ENCODE results near the gene CISTR.
"Not testable (repeated sequence)": the region's sequence is repeated elsewhere in the genome, so short reads cannot be mapped to it uniquely, and the experiment has no call there.

Gene CISTR

GRCh38 chr12:53751336-53752191 is at the start of gene CISTR:
TSS of gene CISTR (minus strand) at chr12:53751979.
- no peak for DNase-seq

GRCh38 chr12:53798575-53798974 is 46.8 kb upstream of the CISTR start:
- DNase-seq, result no peak

DNA sequence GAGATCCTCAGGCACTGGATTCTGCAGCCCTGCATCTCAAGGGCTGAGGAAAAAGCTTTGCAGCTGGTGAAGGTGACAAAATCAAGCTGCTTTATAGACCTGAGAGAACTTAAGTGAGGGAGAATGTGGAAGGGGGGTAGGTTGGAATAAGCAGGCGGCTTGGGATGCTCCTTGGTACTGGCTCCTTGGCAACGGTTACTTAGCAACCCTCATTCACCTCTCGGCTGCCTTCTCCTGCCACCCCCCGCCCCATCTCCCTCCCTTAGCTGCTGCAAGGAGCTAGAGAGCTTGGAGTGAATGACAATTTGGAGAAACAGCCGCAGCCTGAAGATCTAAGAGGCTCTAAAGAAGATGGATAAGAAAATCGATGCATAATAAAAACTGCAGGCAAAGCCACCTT is 44.1 kb upstream of the CISTR start:
- DNase-seq, result no peak

DNA sequence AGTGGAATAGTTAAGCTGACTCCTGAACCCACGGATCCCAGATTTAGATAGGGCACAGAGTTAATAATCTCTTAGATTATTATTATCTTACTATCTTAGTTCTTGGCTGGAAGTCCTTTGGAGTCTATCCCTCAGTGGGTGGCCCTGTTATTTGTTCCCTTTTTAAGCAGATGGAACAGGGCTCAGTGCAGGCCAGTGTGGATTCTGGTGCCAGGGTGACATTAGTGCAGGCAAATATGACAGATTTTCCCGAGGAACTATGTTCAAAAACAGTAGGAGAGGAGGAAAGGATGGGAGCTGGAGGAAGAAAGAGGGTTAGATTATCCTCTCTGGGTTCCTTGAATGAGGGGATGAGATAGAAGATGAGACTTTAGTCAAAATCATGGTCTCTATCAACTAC is 41.4 kb upstream of the CISTR start:
- no peak for DNase-seq

GRCh38 chr12:53791735-53792326 is 40.1 kb upstream of the CISTR start:
- no peak for DNase-seq

DNA sequence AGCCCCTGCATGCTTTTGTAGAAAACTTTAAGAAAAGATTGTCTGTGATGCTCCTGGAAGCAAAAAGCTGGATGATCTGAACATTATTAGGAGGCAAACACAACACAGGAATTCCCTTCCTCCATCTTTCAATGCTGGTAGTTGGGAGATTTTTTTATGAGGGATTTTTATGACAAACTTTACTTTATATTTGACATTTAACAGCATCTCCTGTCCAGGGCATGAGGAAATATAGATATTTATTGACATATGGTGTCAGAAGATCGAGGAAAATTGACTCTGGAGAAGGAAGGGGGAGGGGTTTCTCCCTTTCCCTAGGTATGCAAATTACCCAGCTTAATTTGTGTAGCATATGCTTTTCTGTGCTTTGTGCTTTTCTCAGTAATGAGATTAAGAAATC is 37.8 kb upstream of the CISTR start:
- DNase-seq, result no peak

DNA sequence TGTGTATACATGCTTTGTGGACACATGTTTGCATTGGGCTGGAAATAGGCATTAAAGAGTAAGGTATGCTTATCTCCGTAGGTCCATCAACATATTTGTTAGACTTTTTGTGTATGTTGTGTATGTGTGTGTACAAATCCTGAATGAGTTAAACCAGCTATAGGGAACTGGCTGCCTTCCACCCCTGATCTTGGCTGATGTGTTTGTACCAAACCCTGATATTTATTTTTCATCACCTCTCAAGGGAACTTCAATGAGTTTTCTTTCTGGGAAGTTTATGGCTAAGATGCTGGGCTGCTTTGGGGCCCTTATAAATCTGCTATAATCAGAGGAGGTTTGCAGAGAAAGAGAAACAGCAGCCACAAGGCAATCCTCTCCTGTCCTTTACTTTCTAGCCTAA is 37.1 kb upstream of the CISTR start:
- no peak for DNase-seq

GRCh38 chr12:53786411-53786810 is 34.6 kb upstream of the CISTR start:
- no peak for DNase-seq

GRCh38 chr12:53785161-53785560 is 33.4 kb upstream of the CISTR start:
- no peak for DNase-seq

DNA sequence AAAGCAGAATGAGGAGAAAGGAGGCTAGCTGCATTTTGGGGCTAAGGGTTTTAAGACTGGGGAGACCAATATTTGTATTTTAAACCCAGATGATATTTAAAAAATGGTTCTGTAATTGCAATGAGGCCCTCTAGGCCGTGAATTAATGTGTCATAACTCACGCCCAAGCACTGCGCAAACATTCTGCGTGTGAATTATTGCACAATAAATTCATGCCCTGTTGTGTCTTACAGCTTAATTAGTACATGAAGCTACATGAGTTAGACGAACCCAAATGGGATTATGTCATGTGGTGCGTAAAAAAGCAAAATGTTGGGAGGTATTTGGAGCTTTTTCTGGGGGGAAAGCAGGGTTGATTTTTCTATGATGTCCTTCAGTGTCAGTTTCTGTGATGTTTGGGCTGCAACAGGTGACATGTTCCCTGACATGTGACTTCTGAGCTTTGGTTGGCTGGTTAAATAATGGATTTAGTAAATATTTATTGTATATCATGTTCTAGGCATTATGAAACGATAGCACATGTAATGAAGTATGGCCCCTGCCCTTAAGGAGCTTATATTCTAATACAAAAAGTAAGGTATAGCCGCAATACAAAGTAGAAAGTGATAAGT is 30.4 kb upstream of the CISTR start:
- DNase-seq, result no peak

GRCh38 chr12:53781228-53781801 is 29.5 kb upstream of the CISTR start:
- DNase-seq, result peak; percentile 20

DNA sequence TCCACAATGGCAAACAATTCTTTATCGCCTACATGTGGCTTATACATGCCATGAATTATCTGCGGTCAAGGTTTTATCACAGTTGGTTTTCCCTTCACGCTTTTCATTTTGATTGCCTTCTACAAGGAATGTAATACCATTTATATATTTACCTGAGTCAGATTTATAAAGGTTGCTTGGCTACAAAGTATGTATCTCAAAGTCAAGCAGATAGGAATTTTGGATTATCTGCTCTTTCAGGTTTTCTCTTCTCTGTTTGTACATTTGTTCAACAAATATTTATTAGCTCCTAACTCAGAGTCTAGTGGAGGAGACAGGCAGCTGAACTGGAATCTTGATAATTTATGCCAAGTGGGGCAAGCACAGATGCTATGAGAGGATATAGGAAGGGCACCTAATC is 28.5 kb upstream of the CISTR start:
- no peak for DNase-seq

- not testable (repeated sequence) for DNase-seq
These were observed 27.9 kb upstream of the CISTR start for GRCh38 chr12:53779679-53780078.

DNA sequence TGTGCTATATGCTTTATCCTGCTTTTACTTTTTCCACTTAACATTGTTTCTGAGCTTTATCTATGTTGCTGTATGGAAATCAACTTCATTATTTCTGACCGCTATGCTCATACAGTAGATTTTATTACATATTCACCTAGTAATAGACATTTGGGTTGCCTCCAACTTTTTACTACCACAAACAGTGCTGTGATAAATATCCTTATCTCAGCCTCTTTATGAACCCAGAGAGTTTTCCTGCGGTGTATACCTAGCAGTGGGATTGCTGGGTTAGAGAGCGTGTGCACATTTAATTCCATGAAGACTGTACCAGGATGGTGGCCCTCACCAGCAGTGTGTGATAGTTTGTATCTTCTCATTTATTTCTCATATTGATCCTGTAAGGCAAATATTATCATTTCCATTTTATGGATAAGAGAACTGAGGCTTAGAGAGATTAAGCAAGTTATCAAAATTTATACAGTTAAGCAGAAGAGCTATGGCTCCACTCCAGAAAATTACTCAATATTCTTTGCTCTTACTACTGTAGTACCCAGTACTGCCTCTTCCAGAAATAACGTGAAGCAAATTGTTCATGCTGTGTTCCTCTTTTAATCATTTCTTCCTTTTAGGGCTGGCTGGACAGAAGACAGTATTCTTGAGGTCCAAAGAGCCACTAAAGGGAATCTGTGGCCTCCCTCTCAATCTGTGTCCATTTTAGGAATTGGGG is 26.3 kb upstream of the CISTR start:
- no peak for DNase-seq

GRCh38 chr12:53777412-53777811 is 25.6 kb upstream of the CISTR start:
- DNase-seq, result no peak

GRCh38 chr12:53776872-53777271 is 25.1 kb upstream of the CISTR start:
- no peak for DNase-seq

- DNase-seq, result no peak
These were observed 23.8 kb upstream of the CISTR start for GRCh38 chr12:53775478-53776145.

GRCh38 chr12:53770281-53770680 is 18.5 kb upstream of the CISTR start:
- peak; percentile 94 for DNase-seq

DNA sequence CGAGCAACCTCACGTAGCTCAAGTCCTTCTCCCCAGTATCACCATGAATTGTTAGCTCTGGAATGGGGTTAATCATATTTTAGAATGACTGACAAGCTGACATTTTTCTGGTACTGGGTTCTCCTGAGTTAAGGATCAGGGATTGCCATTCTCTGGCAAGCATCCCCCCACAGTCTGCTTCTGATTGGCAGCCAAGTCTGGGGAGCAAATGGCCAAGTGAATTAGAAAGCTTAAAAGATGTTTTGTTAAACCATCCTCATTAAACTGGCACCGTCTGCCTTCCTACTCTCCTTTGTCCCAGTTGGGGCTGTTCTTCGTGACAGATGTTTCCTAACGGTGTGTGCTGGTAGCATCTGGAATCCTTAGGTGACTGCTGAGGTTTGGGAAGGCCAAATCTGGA is 17.2 kb upstream of the CISTR start:
- no peak for DNase-seq

- DNase-seq, result no peak
These were observed 15.1 kb upstream of the CISTR start for GRCh38 chr12:53766881-53767280.

DNA sequence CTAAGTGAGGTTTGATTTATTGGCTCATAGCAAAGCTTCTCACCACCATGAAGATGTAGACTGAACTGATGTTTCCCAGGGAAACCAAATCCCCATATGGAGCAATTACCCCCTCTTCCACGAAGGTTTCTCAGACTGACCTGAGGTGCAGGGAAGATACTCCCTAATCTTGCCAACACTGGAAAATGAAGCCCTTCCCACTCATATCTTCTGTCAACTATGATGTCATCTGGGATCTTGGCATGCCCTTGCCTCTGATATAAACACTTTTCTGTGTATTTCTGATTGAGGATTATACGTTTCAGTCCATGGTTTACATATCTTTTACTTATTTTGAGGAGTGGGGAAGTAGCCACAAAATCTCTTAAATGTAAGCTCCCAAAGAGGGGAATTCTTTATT is 14.1 kb upstream of the CISTR start:
- no peak for DNase-seq

GRCh38 chr12:53764615-53765014 is 12.8 kb upstream of the CISTR start:
- DNase-seq, result no peak

DNA sequence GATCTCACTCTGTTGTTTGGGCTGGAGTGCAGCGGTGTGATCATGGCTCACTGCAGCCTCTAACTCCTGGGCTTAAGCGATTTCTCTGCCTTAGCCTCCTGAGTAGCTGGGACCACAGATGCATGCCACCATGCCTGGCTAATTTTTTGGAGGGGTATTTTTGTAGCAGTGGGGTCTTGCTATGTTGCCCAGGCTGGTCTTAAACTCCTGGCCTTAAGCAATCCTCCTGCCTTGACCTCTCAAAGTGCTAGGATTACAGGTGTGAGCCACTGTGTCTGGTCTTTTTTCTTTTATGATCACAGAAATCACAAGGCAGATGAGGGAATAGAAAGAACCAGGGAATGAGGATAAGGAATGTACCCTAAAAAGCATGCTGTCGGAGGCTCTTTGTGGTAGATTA is 11.0 kb upstream of the CISTR start:
- not testable (repeated sequence) for DNase-seq
